ENCODE data around the gene GPC5.
"Not testable (repeated sequence)": the region's sequence is repeated elsewhere in the genome, so short reads cannot be mapped to it uniquely, and the experiment has no call there.

Gene GPC5

GRCh38 chr13:92745258-92745657, 1346.8 kb downstream of the GPC5 start:
- DNase-seq (ENCODE audit: low read depth): no peak

- DNase-seq (ENCODE audit: low read depth): not testable (repeated sequence)
These were observed 1354.3 kb downstream of the GPC5 start for GRCh38 chr13:92752705-92753104.

GRCh38 chr13:92761710-92762109, 1363.3 kb downstream of the GPC5 start:
- DNase-seq (ENCODE audit: low read depth): no peak

GRCh38 chr13:92767468-92767867, 1369.0 kb downstream of the GPC5 start:
- no peak for DNase-seq (ENCODE audit: low read depth)

- DNase-seq (ENCODE audit: low read depth): no peak
These were observed 1370.2 kb downstream of the GPC5 start for GRCh38 chr13:92768602-92769001.

- no peak for DNase-seq (ENCODE audit: low read depth)
These were observed 1370.6 kb downstream of the GPC5 start for GRCh38 chr13:92769046-92769445.

GRCh38 chr13:92775658-92776057, 1377.2 kb downstream of the GPC5 start:
- no peak for DNase-seq (ENCODE audit: low read depth)

GRCh38 chr13:92781965-92782690, 1383.7 kb downstream of the GPC5 start:
- DNase-seq (ENCODE audit: low read depth): no peak

GRCh38 chr13:92802776-92803175, 1404.4 kb downstream of the GPC5 start:
- DNase-seq (ENCODE audit: low read depth): no peak

GRCh38 chr13:92804346-92804745, 1405.9 kb downstream of the GPC5 start:
- DNase-seq (ENCODE audit: low read depth): no peak

GRCh38 chr13:92804926-92805325, 1406.5 kb downstream of the GPC5 start:
- no peak for DNase-seq (ENCODE audit: low read depth)

GRCh38 chr13:92805766-92806165, 1407.3 kb downstream of the GPC5 start:
- no peak for DNase-seq (ENCODE audit: low read depth)

- no peak for DNase-seq (ENCODE audit: low read depth)
These were observed 1407.8 kb downstream of the GPC5 start for GRCh38 chr13:92806215-92806614.

- no peak for DNase-seq (ENCODE audit: low read depth)
These were observed 1408.9 kb downstream of the GPC5 start for GRCh38 chr13:92807353-92807752.

- DNase-seq (ENCODE audit: low read depth): no peak
These were observed 1409.5 kb downstream of the GPC5 start for GRCh38 chr13:92807966-92808365.

GRCh38 chr13:92821324-92821723, 1422.9 kb downstream of the GPC5 start:
- DNase-seq (ENCODE audit: low read depth): no peak

- no peak for DNase-seq (ENCODE audit: low read depth)
These were observed 1424.6 kb downstream of the GPC5 start for GRCh38 chr13:92823059-92823458.

GRCh38 chr13:92825938-92826596, 1427.6 kb downstream of the GPC5 start:
- no peak for DNase-seq (ENCODE audit: low read depth)

- no peak for DNase-seq (ENCODE audit: low read depth)
These were observed 1429.1 kb downstream of the GPC5 start for GRCh38 chr13:92827503-92827902.

- no peak for DNase-seq (ENCODE audit: low read depth)
These were observed 1431.5 kb downstream of the GPC5 start for GRCh38 chr13:92829930-92830329.

GRCh38 chr13:92830821-92831220, 1432.4 kb downstream of the GPC5 start:
- no peak for DNase-seq (ENCODE audit: low read depth)

- DNase-seq (ENCODE audit: low read depth): no peak
These were observed 1434.7 kb downstream of the GPC5 start for GRCh38 chr13:92833071-92833470.

- no peak for DNase-seq (ENCODE audit: low read depth)
These were observed 1437.8 kb downstream of the GPC5 start for GRCh38 chr13:92836171-92836570.

GRCh38 chr13:92838786-92839185, 1440.4 kb downstream of the GPC5 start:
- DNase-seq (ENCODE audit: low read depth): no peak
